BLaER1 treated with 17β-estradiol and CSF1 and Interleukin-3, amounts not matched to agents 10 nM and 100 nM (cell line): ENCODE measurements around the gene ATG7.
"Not testable (repeated sequence)": the region's sequence is repeated elsewhere in the genome, so short reads cannot be mapped to it uniquely, and the experiment has no call there.

ENCODE experiments used
- H3K27ac ChIP-seq, 11 experiments: shearing (Covaris generic); formaldehyde crosslinking; 2 replicates each; pipeline ENCODE4 v1.8.1; 2022
- H3K27me3 ChIP-seq, 11 experiments: shearing (Covaris generic); formaldehyde crosslinking; 2 replicates each; pipeline ENCODE4 v1.8.1; 2022
- H3K36me3 ChIP-seq, 11 experiments: shearing (Covaris generic); formaldehyde crosslinking; 2 replicates each; pipeline ENCODE4 v1.8.1; 2022
- H3K4me1 ChIP-seq, 10 experiments: shearing (Covaris generic); formaldehyde crosslinking; 2 replicates each; pipeline ENCODE4 v1.8.1; 2022
- H3K4me2 ChIP-seq, 11 experiments: shearing (Covaris generic); formaldehyde crosslinking; 2 replicates each; pipeline ENCODE4 v1.8.1; 2022
- H3K4me3 ChIP-seq, 10 experiments: shearing (Covaris generic); formaldehyde crosslinking; 2 replicates each; pipeline ENCODE4 v1.8.1; 2022
- H3K9ac ChIP-seq, 11 experiments: shearing (Covaris generic); formaldehyde crosslinking; 2 replicates each; pipeline ENCODE4 v1.8.1; 2022
- H3K9me3 ChIP-seq, 11 experiments: shearing (Covaris generic); formaldehyde crosslinking; replicated peaks in 1 of 11; 2 replicates each; pipeline ENCODE4 v1.8.1; 2022
- H4K20me1 ChIP-seq, 11 experiments: shearing (Covaris generic); formaldehyde crosslinking; 2 replicates each; pipeline ENCODE4 v1.8.1; 2022
- Cebpa-rat ChIP-seq, 11 experiments: shearing (Covaris generic); IDR thresholded peaks; 2 replicates each; pipeline ENCODE4 v1.8.1; 2022

Gene ATG7

DNA sequence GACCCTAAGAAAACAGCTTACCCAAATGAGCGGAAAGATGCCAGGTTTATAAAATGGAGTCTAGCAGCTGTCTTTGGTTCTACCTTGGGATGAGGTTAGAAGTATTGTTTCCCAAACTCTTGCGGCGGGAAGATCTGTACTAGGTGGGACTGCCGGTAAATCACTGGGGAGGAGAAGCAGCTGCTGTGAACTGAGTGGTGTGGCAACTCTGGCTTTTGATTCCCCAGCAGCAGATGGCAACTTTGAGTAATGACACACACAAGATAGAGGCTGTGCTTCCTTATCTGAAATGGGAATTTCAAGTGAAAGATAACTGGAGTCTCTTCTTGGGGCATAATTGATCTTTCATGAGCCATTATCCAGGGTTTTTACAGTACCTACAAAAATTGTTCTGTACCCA, 184.9 kb downstream of the ATG7 start:
- no peaks in the 10 kb centered on the region for H3K9me3 ChIP-seq
- H3K27me3 ChIP-seq, result no peaks in the 10 kb centered on the region
- H3K9ac ChIP-seq, result no peak overlapping the region
- no peak overlapping the region for H3K27ac ChIP-seq
- H3K4me3 ChIP-seq, result no peak overlapping the region
- no peak overlapping the region for H3K4me2 ChIP-seq
- no peak for TF ChIP-seq Cebpa-rat (IDR thresholded peaks at IDR 0.05)
- H3K36me3 ChIP-seq, result peaks cover 0 to 77% (median 4%) of the 10 kb centered on the region in 11 experiments; a peak in 11 of 22 replicates
- H4K20me1 ChIP-seq, result peaks cover 0 to 86% (median 0%) of the 10 kb centered on the region in 11 experiments; a peak in 4 of 22 replicates
- peaks cover 14 to 33% (median 25%) of the 10 kb centered on the region in 10 experiments for H3K4me1 ChIP-seq

DNA sequence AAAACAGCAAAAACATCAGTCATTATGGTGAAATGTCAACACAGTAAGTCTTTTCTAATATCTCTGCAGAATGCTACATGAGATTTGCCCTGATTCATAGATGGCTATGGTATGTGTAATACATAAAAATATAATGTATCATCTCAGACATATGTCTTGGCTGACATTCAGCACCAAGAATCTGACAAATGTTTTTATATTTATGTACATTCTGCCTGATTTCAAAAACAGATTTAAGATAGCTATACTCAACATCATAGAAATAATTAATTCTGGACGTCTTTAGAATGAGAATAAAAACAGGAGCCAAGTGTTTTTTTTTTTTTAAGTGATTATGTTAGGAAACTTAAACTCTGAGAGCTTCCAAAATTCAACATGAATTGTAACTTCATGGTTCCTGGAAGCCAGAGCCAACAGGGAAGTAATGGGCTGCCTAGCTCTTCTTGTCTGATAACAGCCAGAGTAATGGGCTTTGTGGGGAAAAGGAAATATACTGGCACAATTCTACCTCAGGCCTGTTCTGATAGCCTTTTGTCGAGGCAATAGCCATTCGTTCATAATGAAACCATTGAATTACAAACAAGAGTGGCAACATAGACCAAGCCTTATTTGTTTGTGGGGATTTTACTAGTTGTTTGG, 187.1 kb downstream of the ATG7 start:
- Histone ChIP-seq H3K27ac (no peak overlapping the region), H3K36me3 (peaks cover 0 to 88% (median 4%) of the 10 kb centered on the region in 11 experiments; a peak in 11 of 22 replicates)
- TF ChIP-seq Cebpa-rat (IDR thresholded peaks at IDR 0.05), result no peak

DNA sequence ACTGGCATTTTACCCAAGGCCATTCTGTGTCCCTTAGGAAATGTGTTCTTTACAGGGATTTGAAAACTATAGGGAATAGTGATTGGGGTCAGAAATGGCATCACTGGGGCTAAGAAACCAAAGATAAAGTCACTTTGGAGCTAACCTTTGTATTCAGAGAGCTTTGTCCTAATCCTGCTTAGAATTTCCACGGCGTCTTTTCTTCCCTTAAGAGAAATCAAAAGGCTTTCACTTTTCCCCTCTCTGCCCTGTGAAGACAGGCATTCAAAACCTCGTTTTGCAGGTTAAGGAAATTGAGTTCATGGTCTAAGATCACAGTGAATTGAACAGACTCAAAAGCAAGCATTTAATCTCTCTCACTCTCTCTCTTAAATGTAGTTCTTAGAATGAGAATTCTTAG, 189.0 kb downstream of the ATG7 start:
- no peak overlapping the region for H3K9ac ChIP-seq
- H3K27me3 ChIP-seq, result no peaks in the 10 kb centered on the region
- no peak overlapping the region for H3K27ac ChIP-seq
- H4K20me1 ChIP-seq, result peaks cover 0 to 82% (median 0%) of the 10 kb centered on the region in 11 experiments; a peak in 4 of 22 replicates
- H3K9me3 ChIP-seq, result no peaks in the 10 kb centered on the region
- peaks cover 0 to 94% (median 4%) of the 10 kb centered on the region in 11 experiments; a peak in 11 of 22 replicates for H3K36me3 ChIP-seq
- peak overlapping the region in 6 of 11 experiments; percentile 1 to 57 (median 37); a peak in 8 of 22 replicates for H3K4me2 ChIP-seq
- no peak overlapping the region for H3K4me3 ChIP-seq
- H3K4me1 ChIP-seq, result peaks cover 0 to 23% (median 16%) of the 10 kb centered on the region in 10 experiments; a peak in 15 of 20 replicates
- no peak for TF ChIP-seq Cebpa-rat (IDR thresholded peaks at IDR 0.05)

More for the DNA sequence above, 187.1 kb downstream of the ATG7 start:
- Histone ChIP-seq H4K20me1 (peaks cover 0 to 82% (median 0%) of the 10 kb centered on the region in 11 experiments; a peak in 4 of 22 replicates), H3K9me3 (no peaks in the 10 kb centered on the region), H3K4me1 (peaks cover 7 to 17% (median 13%) of the 10 kb centered on the region in 10 experiments; a peak in 19 of 20 replicates), H3K27me3 (no peaks in the 10 kb centered on the region), H3K9ac (no peak overlapping the region), H3K4me3 (no peak overlapping the region), H3K4me2 (no peak overlapping the region)

DNA sequence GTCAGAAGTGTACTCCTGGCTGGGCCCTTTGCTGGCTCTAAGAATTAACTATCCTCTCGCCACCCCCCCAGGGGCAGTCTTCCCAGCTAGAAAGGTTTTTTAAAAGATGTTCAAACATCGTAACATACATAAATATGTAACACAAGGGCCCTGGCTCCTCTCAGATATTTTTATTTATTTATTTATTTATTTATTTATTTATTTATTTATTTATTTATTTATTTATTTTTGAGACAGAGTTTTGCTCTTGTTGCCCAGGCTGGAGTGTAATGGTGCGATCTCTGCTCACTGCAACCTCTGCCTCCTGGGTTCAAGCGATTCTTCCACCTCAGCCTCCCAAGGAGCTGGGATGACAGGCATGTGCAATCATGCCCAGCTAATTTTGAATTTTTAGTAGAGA, 190.5 kb downstream of the ATG7 start:
- peaks cover 0 to 94% (median 9%) of the 10 kb centered on the region in 11 experiments; a peak in 15 of 22 replicates for H3K36me3 ChIP-seq
- peaks cover 0 to 26% (median 16%) of the 10 kb centered on the region in 10 experiments; a peak in 11 of 20 replicates for H3K4me1 ChIP-seq
- H3K4me3 ChIP-seq, H3K9ac ChIP-seq, H3K9me3 ChIP-seq, H3K4me2 ChIP-seq, H3K27ac ChIP-seq, H3K27me3 ChIP-seq: not testable (repeated sequence)
- H4K20me1 ChIP-seq, result peaks cover 0 to 75% (median 0%) of the 10 kb centered on the region in 11 experiments; a peak in 4 of 22 replicates

DNA sequence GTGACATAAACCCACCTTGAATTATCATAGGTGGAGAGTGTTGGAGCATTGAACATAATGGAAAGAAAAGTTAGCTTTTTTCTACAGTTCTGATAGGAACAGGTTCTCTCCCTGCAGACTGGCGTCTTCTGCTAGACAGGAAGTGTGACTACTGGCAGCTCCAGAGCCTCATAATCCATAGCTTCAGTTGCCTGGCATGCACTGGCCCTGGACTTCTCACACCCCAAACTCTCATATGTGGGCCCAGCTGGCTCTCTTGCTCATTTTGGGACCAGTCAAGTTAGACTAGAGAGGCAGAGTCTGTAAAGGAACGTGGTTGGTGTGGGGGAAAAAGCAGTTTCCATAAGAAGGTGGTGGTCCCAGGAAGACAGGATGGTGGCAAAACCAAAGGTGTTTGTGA, 191.4 kb downstream of the ATG7 start:
- H3K27ac ChIP-seq, result no peak overlapping the region
- H3K36me3 ChIP-seq, result peaks cover 0 to 94% (median 18%) of the 10 kb centered on the region in 11 experiments; a peak in 19 of 22 replicates
- no peak overlapping the region for H3K4me2 ChIP-seq
- no peak for TF ChIP-seq Cebpa-rat (IDR thresholded peaks at IDR 0.05)
- H3K4me1 ChIP-seq, result peaks cover 0 to 26% (median 16%) of the 10 kb centered on the region in 10 experiments; a peak in 11 of 20 replicates
- no peaks in the 10 kb centered on the region for H3K9me3 ChIP-seq
- H3K4me3 ChIP-seq, result no peak overlapping the region
- no peak overlapping the region for H3K9ac ChIP-seq
- no peaks in the 10 kb centered on the region for H3K27me3 ChIP-seq
- H4K20me1 ChIP-seq, result peaks cover 0 to 81% (median 0%) of the 10 kb centered on the region in 11 experiments; a peak in 4 of 22 replicates

DNA sequence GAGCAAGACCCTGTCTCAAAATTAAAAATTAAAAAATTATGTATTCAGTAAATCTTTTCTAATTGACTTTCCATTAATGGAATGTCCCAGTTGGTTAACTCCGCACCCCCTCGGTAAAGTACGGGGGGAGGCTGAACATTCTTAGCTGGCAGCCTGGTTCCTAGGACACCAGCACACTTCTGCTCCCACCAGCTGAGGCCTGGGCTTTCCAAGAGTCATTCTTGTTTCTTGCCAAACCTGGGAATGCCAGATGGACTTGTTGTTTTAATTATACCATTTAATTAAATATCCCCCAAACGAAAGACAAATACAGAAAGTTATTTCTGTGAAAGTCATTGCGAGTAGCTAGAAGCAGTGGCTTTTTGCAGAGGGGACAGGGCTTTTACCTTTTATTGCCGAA, 192.2 kb downstream of the ATG7 start:
- H3K9ac ChIP-seq, result no peak overlapping the region
- no peak overlapping the region for H3K27ac ChIP-seq
- H4K20me1 ChIP-seq, result peaks cover 0 to 77% (median 0%) of the 10 kb centered on the region in 11 experiments; a peak in 4 of 22 replicates
- H3K9me3 ChIP-seq, result no peaks in the 10 kb centered on the region
- H3K4me1 ChIP-seq, result peaks cover 0 to 26% (median 16%) of the 10 kb centered on the region in 10 experiments; a peak in 11 of 20 replicates
- H3K4me3 ChIP-seq, result no peak overlapping the region
- no peaks in the 10 kb centered on the region for H3K27me3 ChIP-seq
- no peak for TF ChIP-seq Cebpa-rat (IDR thresholded peaks at IDR 0.05)
- no peak overlapping the region for H3K4me2 ChIP-seq
- H3K36me3 ChIP-seq, result peaks cover 0 to 96% (median 22%) of the 10 kb centered on the region in 11 experiments; a peak in 19 of 22 replicates

DNA sequence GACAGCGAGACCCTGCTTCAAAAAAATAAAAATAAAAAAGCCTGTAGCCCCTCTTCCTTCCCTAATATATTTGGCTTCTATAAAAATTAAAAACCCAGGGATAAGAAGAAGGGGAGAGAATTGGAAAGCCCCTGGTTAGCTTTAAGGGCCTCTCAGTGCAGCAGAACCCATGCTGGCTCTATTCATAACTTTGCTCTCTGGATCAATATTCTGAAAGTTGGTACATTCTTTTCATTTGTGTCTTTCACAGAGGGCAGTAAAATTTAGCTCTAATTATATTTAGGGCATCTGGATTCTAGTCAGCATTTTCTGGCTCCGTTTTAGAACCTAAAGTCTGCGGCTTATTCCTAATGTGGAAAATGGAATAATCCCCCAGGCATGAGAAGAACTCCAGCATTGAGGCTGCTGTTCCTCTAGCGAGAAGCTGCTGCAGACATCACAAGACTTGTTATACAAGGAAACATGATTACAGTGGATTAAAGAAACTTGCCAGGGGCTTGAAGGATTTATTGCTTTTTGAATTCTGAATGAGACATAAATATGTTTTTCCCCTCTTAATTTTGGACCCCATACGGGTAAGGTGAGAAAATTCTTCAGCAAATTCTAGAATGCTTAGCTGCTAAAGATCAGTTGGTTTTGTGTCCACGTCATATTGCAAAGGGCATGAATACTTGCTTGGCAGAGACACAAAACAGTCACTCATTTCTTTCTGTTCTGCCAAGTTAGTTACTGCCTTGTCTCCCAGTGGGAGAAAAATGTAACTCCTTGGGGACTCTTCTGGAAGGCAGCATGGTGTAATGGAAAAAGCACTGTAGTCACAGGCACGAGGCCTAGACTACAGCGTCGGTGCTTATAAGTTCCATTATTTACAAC, 193.8 kb downstream of the ATG7 start:
- H3K27ac ChIP-seq, result no peak overlapping the region
- TF ChIP-seq Cebpa-rat (IDR thresholded peaks at IDR 0.05), result no peak
- no peak overlapping the region for H3K4me3 ChIP-seq
- H3K27me3 ChIP-seq, result no peaks in the 10 kb centered on the region
- H3K9me3 ChIP-seq, result no peaks in the 10 kb centered on the region
- 0 out of 22 replicates have a peak overlapping the region, but pooled peaks of 1 of the 11 experiments have one; percentile 20 for H3K9ac ChIP-seq
- H4K20me1 ChIP-seq, result peaks cover 0 to 70% (median 0%) of the 10 kb centered on the region in 11 experiments; a peak in 4 of 22 replicates
- H3K4me1 ChIP-seq, result peaks cover 0 to 23% (median 13%) of the 10 kb centered on the region in 10 experiments; a peak in 10 of 20 replicates
- H3K4me2 ChIP-seq, result peak overlapping the region in 5 of 11 experiments; percentile 19 to 49 (median 40); a peak in 9 of 22 replicates
- H3K36me3 ChIP-seq, result peaks cover 0 to 96% (median 22%) of the 10 kb centered on the region in 11 experiments; a peak in 18 of 22 replicates

DNA sequence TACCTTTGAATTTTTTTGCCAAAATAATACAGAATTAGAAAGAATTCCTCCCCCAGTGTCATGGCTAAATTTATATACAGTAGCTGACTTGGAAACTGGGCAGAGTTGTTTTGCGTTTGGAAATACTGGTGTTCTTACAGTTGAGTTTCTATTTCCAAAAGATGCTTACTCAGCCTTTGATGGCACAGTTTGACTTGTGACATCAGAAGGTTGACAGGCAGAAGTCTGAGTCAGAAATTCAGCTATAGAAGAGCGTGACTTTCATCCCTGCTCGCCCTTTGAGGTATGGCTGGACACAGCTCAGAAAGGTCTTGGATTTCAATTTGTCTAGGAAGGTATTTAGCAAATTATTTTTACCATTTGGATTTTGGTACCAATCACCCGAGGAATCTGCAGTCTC, 195.7 kb downstream of the ATG7 start:
- Histone ChIP-seq H3K36me3 (peaks cover 0 to 93% (median 22%) of the 10 kb centered on the region in 11 experiments; a peak in 18 of 22 replicates), H3K9me3 (no peaks in the 10 kb centered on the region), H4K20me1 (peaks cover 0 to 81% (median 0%) of the 10 kb centered on the region in 11 experiments; a peak in 5 of 22 replicates), H3K4me3 (no peak overlapping the region), H3K27me3 (no peaks in the 10 kb centered on the region), H3K9ac (no peak overlapping the region), H3K4me1 (peaks cover 0 to 15% (median 9%) of the 10 kb centered on the region in 10 experiments; a peak in 10 of 20 replicates), H3K4me2 (no peak overlapping the region), H3K27ac (no peak overlapping the region)
- no peak for TF ChIP-seq Cebpa-rat (IDR thresholded peaks at IDR 0.05)
